ENCODE measurements around the gene PLA2G4E.

The PLA2G4E gene

GRCh38 chr15:42032376-42033213 lies 11.8 kb upstream of the PLA2G4E start:
- ChIA-PET CTCF (interaction anchor here (0.9 kb wide), 1 partner anchor 11 kb away, joined by 3 read pairs; no protein-coding TSS in a partner anchor), POLR2A (no interaction called here)
- no peak for DNase-seq (ENCODE audit: low read depth, low spot score)
- TF ChIP-seq, protein P1, sequence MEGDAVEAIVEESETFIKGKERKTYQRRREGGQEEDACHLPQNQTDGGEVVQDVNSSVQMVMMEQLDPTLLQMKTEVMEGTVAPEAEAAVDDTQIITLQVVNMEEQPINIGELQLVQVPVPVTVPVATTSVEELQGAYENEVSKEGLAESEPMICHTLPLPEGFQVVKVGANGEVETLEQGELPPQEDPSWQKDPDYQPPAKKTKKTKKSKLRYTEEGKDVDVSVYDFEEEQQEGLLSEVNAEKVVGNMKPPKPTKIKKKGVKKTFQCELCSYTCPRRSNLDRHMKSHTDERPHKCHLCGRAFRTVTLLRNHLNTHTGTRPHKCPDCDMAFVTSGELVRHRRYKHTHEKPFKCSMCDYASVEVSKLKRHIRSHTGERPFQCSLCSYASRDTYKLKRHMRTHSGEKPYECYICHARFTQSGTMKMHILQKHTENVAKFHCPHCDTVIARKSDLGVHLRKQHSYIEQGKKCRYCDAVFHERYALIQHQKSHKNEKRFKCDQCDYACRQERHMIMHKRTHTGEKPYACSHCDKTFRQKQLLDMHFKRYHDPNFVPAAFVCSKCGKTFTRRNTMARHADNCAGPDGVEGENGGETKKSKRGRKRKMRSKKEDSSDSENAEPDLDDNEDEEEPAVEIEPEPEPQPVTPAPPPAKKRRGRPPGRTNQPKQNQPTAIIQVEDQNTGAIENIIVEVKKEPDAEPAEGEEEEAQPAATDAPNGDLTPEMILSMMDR (IDR thresholded peaks at IDR 0.05; ENCODE audit: insufficient read depth, low read length, missing control alignments) = no peak
- no peak overlapping the region for H3K4me3 ChIP-seq (ENCODE audit: low read depth, low read length)

GRCh38 chr15:42031198-42031915 lies 10.5 kb upstream of the PLA2G4E start:
- TF ChIP-seq, protein P1 (IDR thresholded peaks at IDR 0.05; ENCODE audit: insufficient read depth, low read length, missing control alignments) = no peak
- no peak for DNase-seq (ENCODE audit: low read depth, low spot score)
- no peak overlapping the region for H3K4me3 ChIP-seq (ENCODE audit: low read depth, low read length)
- CTCF ChIA-PET = no interaction called here
- POLR2A ChIA-PET = interaction anchor here (0.6 kb wide), 1 partner anchor 47 kb away, joined by 3 read pairs; no protein-coding TSS in a partner anchor

DNA sequence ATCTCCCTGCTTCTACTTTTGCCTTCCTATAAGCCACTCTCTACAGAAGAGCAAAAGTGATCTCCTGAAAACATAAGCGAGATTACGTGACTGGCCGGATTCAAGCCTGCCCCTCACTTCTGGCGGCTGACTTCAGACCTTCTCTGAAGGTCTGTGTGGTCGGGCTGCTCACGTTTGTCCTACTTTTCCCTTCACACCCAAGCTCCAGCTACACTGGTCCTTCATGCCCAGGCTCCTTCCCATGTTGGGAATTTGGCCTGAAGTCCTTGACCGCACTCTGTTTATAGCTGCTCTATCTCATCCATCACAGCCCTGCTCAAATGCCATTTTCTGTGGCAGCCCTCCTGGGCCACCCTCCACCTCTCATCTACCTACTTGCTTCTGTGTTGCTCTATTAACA lies 6.7 kb upstream of the PLA2G4E start:
- CTCF ChIA-PET = no interaction called here

DNA sequence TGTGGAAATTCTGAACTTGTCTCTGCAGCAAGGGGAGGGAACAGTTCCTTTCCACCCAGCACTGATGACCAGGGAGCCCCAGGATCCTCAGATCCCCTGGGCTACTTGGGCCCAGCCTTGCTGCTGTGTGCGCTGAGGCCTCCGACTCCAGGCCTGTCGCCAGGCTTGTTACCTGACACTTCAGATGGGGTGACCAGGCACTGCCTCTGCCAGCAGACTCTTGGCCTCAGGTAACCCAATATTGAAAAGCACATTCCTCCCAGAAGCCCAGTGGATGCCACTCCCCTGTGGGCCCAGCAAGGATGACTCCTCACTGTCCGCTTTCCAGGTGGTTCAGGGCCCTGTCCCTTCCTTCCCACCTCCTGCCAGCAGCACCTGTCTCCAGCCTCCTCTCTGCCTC lies 3.5 kb upstream of the PLA2G4E start:
- ChIA-PET CTCF (no interaction called here), POLR2A (no interaction called here)
- DNase-seq (ENCODE audit: low read depth, low spot score) = no peak
- no peak overlapping the region for H3K4me3 ChIP-seq (ENCODE audit: low read depth, low read length)
- TF ChIP-seq, protein P1 (IDR thresholded peaks at IDR 0.05; ENCODE audit: insufficient read depth, low read length, missing control alignments) = no peak

More for the DNA sequence above, 6.7 kb upstream of the PLA2G4E start:
- TF ChIP-seq, protein P1 (IDR thresholded peaks at IDR 0.05; ENCODE audit: insufficient read depth, low read length, missing control alignments) = no peak
- POLR2A ChIA-PET = no interaction called here
- DNase-seq (ENCODE audit: low read depth, low spot score) = no peak
- no peak overlapping the region for H3K4me3 ChIP-seq (ENCODE audit: low read depth, low read length)

DNA sequence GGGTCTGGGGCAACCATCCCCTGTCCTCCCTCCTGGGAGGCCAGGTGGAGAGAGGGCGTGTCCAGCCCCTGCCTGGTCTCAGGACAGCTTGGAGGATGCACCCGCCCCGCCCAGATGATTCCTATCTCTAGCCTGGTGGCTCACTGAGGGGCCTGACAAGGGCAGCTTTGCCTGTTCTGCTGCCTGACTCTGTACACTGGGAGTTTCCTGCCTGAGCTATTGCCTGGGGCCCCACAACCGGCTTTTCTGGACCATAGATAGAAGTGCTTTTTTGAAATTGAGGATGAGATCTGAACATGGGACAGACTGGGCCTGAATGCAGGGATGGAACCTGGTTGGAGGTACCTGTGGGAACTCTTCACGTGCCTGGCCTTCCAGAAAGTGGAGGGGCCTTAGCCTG lies 751 bp upstream of the PLA2G4E start:
- POLR2A ChIA-PET = no interaction called here
- TF ChIP-seq, protein P1 (IDR thresholded peaks at IDR 0.05; ENCODE audit: insufficient read depth, low read length, missing control alignments) = no peak
- H3K4me3 ChIP-seq (ENCODE audit: low read depth, low read length) = no peak overlapping the region
- DNase-seq (ENCODE audit: low read depth, low spot score) = no peak
- CTCF ChIA-PET = no interaction called here
